Activated CD8-positive, alpha-beta memory T cell treated with anti-CD3 and anti-CD28 coated beads for 36 hours (primary cell): ENCODE measurements around the gene JARID2. TPM values are rescaled to one million over a fixed set of nuclear protein-coding genes. Genes with fewer than 3 reads are reported as not detected.

Source experiments
- CTCF ChIA-PET: fragments of 350-600 bp; sonication (Branson Sonifier 250); formaldehyde crosslinking; loops from one replicate; lab custom pipeline; 2021; ENCODE audit warnings: antibody characterized with exemption; lab: Charles Lee
- POLR2A ChIA-PET: fragments of 350-600 bp; sonication (Branson Sonifier 250); formaldehyde crosslinking; loops from one replicate; lab custom pipeline; 2021; ENCODE audit warnings: antibody characterized with exemption; lab: Charles Lee
- total RNA-seq, 2 experiments: library from RNA; stranded (reverse); gene quantifications; one replicate each; pipeline ENCODE4 v1.2.3, GENCODE V29; 2021

The JARID2 gene
- total RNA-seq, 2 experiments from 2014 or later = 25.9 to 26.6 TPM

GRCh38 chr6:15464211-15464725 lies 218.4 kb downstream of the JARID2 start:
- POLR2A ChIA-PET = no interaction called here
- CTCF ChIA-PET = interaction anchor here (0.6 to 1.5 kb wide), 5 partner anchors 18 to 261 kb away, joined by 3 read pairs; no protein-coding TSS in a partner anchor

GRCh38 chr6:15465212-15465611 lies 219.3 kb downstream of the JARID2 start:
- ChIA-PET POLR2A (no interaction called here), CTCF (no interaction called here)

GRCh38 chr6:15470746-15471145 lies 224.9 kb downstream of the JARID2 start:
- CTCF ChIA-PET = no interaction called here

DNA sequence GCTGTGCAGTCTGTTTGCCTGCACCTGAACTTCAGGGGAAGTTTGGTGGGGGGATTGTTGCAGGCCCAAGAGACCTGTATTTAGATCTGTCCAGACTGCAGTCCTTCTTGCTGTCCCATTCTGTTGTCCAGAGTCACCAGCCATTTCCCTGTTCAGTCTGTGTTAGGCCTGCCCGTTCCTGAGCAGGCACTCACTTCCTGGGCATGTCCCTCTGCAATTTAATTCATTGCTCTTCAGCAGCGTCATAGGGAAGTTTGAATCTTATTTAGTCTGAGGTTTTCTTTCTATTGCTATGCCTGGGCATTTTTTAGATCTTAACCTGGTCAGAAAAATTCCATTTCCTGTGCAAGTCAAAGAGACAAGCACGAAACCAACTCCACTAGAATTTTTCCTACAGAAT lies 226.8 kb downstream of the JARID2 start:
- CTCF ChIA-PET = no interaction called here
- POLR2A ChIA-PET = no interaction called here

More at GRCh38 chr6:15470746-15471145, 224.9 kb downstream of the JARID2 start:
- POLR2A ChIA-PET = no interaction called here

DNA sequence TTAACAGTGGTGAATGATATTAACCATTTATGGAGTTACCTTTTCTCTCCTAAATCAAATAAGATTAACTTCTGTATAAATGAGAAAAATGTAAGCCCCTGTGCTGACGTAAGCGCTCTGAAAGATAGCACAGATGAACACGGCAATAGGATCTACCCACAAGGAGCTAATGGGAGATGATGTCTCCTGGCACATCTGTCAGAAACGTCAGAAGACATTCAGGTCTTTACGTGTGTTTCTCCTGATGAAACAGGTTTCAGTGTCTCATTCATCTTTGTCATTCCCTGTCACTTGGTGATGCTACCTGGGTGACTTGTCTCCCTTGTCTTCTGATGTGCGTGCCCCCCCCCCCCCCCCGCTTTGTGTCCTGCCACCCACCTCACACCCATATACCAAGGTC lies 227.3 kb downstream of the JARID2 start:
- ChIA-PET CTCF (interaction anchor here (0.6 kb wide), 1 partner anchor 167 kb away, joined by 5 read pairs; no protein-coding TSS in a partner anchor), POLR2A (no interaction called here)

- ChIA-PET CTCF (no interaction called here), POLR2A (no interaction called here)
Observed at GRCh38 chr6:15473741-15474161, 227.9 kb downstream of the JARID2 start.

- ChIA-PET CTCF (interaction anchor here (0.6 kb wide), 1 partner anchor 37 kb away, joined by 4 read pairs; no protein-coding TSS in a partner anchor), POLR2A (no interaction called here)
Observed at GRCh38 chr6:15474196-15474595, 228.3 kb downstream of the JARID2 start.

DNA sequence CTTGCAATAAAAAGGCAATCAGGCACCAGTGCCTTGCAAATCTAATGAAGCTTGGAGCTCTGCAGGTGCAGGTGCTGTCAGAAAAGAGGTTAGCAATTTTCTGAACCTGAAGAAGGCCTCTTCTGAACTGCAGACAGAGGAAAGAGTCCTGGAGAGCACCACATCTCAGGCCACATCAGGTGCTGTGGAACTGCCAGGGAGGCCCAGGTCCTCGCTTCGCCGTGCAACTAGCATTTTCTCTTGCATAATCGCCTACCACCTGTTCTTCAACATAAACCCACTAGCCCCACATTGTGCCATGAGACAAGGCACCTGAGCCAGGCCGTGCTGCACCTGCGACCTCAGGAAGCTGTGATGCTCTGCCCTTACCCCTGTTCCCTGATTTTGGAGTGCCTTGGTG lies 229.4 kb downstream of the JARID2 start:
- POLR2A ChIA-PET = no interaction called here
- CTCF ChIA-PET = no interaction called here

GRCh38 chr6:15475872-15476271 lies 230.0 kb downstream of the JARID2 start:
- CTCF ChIA-PET = no interaction called here
- POLR2A ChIA-PET = interaction anchor here (0.5 kb wide), 1 partner anchor 720 kb away, joined by 3 read pairs; no protein-coding TSS in a partner anchor

- POLR2A ChIA-PET = interaction anchor here (0.5 kb wide), 2 partner anchors 246 to 721 kb away, joined by 3 read pairs; no protein-coding TSS in a partner anchor
- CTCF ChIA-PET = interaction anchor here (0.6 kb wide), 1 partner anchor 107 kb away, joined by 3 read pairs; no protein-coding TSS in a partner anchor
Observed at GRCh38 chr6:15476631-15477380, 230.9 kb downstream of the JARID2 start.

DNA sequence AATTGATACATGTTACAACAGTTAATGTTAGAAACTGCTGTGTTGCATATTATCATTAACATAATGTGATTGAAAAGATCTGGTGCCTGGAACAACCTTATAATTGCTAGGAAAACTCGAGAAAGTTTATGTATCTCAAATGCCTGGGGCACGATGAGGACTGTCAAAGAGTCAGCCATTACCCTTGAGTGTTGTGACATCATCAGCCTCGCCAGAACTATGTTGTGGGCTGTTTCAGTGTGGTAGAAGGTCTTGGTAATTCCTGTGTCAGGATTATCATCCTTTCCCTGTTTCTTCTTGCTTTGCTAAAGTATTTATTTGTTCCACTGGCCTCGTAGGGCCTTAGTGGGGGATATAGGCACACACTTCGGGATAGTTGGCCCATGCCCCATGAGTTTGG lies 231.9 kb downstream of the JARID2 start:
- CTCF ChIA-PET = no interaction called here

DNA sequence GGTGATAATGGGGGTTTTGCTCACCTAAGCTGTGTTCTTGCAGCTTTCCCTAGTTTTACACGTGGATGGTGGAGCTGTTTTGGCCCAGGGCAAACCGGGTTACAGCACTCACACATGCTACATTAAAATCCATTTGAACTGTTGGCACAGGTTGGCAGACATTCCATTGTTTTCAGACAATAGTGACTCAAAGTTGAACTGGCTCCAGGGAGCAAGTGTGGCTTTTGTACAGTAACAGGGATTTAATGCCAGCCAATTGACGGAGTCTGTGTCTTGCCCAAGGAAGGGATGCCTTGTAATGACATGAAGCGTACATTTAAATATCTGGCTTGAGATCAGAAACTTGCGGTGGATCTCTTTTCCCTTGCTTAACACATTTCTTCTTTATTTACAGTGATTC lies 233.9 kb downstream of the JARID2 start:
- ChIA-PET CTCF (no interaction called here), POLR2A (no interaction called here)

More for the DNA sequence above, 231.9 kb downstream of the JARID2 start:
- POLR2A ChIA-PET = no interaction called here

DNA sequence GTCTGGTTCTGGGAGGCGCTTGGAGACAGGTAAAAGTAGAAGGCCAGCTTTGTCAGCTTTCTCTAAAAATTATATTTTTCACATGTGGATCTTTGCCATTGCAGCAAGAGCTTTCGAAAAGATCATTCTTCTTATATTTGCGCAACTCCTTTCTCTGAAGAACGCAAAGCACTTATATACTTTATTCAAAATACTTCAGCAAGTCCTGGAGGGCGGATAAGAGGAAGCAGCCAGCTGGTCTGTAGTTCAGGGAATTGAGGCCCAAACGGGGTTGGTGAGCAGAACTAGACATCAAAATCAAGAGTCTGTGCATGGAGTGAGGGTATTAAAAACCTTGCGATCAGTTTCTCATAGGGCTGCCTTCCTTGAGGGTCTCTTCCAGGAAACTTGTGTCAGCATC lies 234.7 kb downstream of the JARID2 start:
- CTCF ChIA-PET = no interaction called here
- POLR2A ChIA-PET = no interaction called here

- ChIA-PET POLR2A (no interaction called here), CTCF (interaction anchor here (0.5 kb wide), 1 partner anchor 1268 kb away, joined by 3 read pairs; no protein-coding TSS in a partner anchor)
Observed at GRCh38 chr6:15481390-15482291, 235.8 kb downstream of the JARID2 start.

- ChIA-PET POLR2A (no interaction called here), CTCF (no interaction called here)
Observed at GRCh38 chr6:15483060-15483459, 237.2 kb downstream of the JARID2 start.

DNA sequence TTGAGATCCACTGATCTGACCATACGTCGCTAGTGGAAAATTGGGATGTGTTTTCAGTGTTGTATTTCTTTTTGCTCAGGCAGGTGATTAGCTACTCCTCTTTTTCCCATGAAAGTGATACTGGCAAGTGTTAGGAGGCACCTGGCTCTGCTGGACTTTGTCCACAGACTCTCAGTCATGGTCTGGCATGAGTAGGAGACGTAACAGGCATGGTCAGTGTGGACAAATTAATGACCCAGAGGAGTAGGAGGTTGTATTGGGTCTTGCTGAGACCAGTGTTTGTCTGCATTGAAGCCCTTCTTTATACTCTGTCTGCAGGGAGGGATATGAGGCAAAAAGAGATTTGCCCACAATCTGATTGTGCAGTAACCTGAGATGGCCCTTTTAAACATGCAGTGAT lies 238.3 kb downstream of the JARID2 start:
- POLR2A ChIA-PET = no interaction called here

DNA sequence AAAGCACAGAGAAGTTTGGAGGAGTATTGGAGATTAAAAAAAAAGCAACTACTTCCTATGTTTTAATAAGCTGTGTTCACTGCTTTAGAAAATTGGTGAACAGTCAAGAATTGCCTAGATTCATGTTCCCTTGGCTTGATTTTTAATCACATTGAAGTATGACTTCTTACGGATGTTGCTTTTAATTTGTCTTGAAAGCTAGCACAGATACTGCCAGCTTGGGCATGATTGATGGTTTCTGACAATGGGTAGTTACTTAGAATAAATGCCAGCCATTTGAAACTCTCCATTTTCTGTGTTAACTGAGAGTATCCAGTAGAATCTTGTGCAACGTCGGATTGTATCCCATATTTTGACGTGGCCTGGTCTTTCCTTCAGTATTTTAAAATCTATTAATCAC lies 239.0 kb downstream of the JARID2 start:
- POLR2A ChIA-PET = no interaction called here
- CTCF ChIA-PET = no interaction called here

More for the DNA sequence above, 238.3 kb downstream of the JARID2 start:
- CTCF ChIA-PET = no interaction called here

- CTCF ChIA-PET = no interaction called here
- POLR2A ChIA-PET = interaction anchor here (0.6 kb wide), 1 partner anchor 827 kb away, joined by 6 read pairs; no protein-coding TSS in a partner anchor
Observed at GRCh38 chr6:15485936-15486335, 240.1 kb downstream of the JARID2 start.

- ChIA-PET POLR2A (no interaction called here), CTCF (no interaction called here)
Observed at GRCh38 chr6:15487262-15487661, 241.4 kb downstream of the JARID2 start.
